ENCODE results near the gene RDX. TPM values are rescaled to one million over a fixed set of nuclear protein-coding genes. Genes with fewer than 3 reads are reported as not detected.

Gene RDX
- total RNA-seq, 1 experiment from 2014 or later, result 132 TPM

DNA sequence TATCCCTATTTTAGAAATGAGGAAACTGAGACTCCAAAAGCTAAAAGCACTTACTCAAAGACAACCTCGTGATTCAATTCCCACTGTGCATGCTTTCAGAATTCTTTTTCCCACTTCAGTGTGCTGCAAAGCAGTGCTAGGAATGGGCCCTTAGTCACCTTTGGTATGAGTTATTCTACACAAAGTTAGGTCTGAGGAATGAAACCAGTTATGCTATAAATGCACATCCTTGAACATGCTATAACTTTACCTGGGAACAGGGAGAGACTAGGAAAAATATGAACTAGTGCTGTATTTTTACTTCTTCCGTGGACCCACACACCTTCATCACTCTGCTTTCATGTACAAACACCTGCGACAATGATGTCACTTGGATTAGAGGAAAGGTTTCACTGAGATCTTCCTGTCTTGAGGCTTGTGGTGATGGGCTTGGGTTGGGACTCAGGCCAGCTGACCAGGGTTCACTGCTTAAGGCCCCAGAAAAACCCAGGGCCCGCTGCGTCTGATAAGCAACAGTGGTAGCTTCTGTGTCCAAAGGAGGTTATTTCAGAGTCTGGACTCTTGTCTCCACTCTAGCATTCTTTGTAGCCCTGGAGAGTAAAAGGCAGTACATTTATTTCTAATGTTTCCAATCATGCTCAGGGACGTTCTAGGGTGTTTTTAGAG lies 121.6 kb downstream of the RDX start:
- H3K4me3 Mint-ChIP-seq (ENCODE audit: unreplicated experiment), result no peak overlapping the region
- ChIA-PET CTCF (interaction anchor here (0.6 to 1.5 kb wide), 4 partner anchors 9 to 81 kb away, joined by 3 to 5 read pairs (median 4); no protein-coding TSS in a partner anchor), POLR2A (interaction anchor here (1.0 to 3.3 kb wide), 3 partner anchors 10 to 231 kb away, joined by 3 to 17 read pairs (median 5); no protein-coding TSS in a partner anchor)
- H3K27ac Mint-ChIP-seq (ENCODE audit: low read depth, unreplicated experiment), result peak overlapping the region; percentile 83
- H3K27me3 Mint-ChIP-seq (ENCODE audit: insufficient read depth, unreplicated experiment), result no peaks in the 10 kb centered on the region
- TF ChIP-seq, protein P1, sequence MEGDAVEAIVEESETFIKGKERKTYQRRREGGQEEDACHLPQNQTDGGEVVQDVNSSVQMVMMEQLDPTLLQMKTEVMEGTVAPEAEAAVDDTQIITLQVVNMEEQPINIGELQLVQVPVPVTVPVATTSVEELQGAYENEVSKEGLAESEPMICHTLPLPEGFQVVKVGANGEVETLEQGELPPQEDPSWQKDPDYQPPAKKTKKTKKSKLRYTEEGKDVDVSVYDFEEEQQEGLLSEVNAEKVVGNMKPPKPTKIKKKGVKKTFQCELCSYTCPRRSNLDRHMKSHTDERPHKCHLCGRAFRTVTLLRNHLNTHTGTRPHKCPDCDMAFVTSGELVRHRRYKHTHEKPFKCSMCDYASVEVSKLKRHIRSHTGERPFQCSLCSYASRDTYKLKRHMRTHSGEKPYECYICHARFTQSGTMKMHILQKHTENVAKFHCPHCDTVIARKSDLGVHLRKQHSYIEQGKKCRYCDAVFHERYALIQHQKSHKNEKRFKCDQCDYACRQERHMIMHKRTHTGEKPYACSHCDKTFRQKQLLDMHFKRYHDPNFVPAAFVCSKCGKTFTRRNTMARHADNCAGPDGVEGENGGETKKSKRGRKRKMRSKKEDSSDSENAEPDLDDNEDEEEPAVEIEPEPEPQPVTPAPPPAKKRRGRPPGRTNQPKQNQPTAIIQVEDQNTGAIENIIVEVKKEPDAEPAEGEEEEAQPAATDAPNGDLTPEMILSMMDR (IDR thresholded peaks at IDR 0.05; ENCODE audit: unreplicated experiment), result no peak
- H3K9me3 Mint-ChIP-seq (ENCODE audit: unreplicated experiment), result no peaks in the 10 kb centered on the region
- BruUV-seq (replicated peaks), result TSS peak; percentile 8
- DNase-seq (ENCODE audit: unreplicated experiment), result no peak
- H3K4me1 Mint-ChIP-seq (ENCODE audit: insufficient read depth, unreplicated experiment), result peaks cover 12% of the 10 kb centered on the region
- intact Hi-C loops (cut with micrococcal nuclease), result no loop called here
- peaks cover 37% of the 10 kb centered on the region for H3K36me3 Mint-ChIP-seq (ENCODE audit: insufficient read depth, unreplicated experiment)

- H3K27me3 Mint-ChIP-seq (ENCODE audit: insufficient read depth, unreplicated experiment), result no peaks in the 10 kb centered on the region
- H3K9me3 Mint-ChIP-seq (ENCODE audit: unreplicated experiment), result no peaks in the 10 kb centered on the region
- peak; percentile 51 for DNase-seq (ENCODE audit: unreplicated experiment)
- intact Hi-C loops (cut with micrococcal nuclease), result no loop called here
- peak overlapping the region; percentile 83 for H3K27ac Mint-ChIP-seq (ENCODE audit: low read depth, unreplicated experiment)
- H3K4me3 Mint-ChIP-seq (ENCODE audit: unreplicated experiment), result no peak overlapping the region
- ChIA-PET CTCF (interaction anchor here (0.7 to 1.6 kb wide), 2 partner anchors 119 to 235 kb away, joined by 3 read pairs; no protein-coding TSS in a partner anchor), POLR2A (interaction anchor here (0.7 to 3.3 kb wide), 3 partner anchors 11 to 79 kb away, joined by 4 to 17 read pairs (median 4); no protein-coding TSS in a partner anchor)
- BruUV-seq (replicated peaks), result no TSS peak
- TF ChIP-seq, protein P1 (IDR thresholded peaks at IDR 0.05; ENCODE audit: unreplicated experiment), result peak; percentile 64
- peaks cover 12% of the 10 kb centered on the region for H3K4me1 Mint-ChIP-seq (ENCODE audit: insufficient read depth, unreplicated experiment)
- H3K36me3 Mint-ChIP-seq (ENCODE audit: insufficient read depth, unreplicated experiment), result peaks cover 44% of the 10 kb centered on the region
Measured at GRCh38 chr11:110173811-110174644, 122.4 kb downstream of the RDX start.

GRCh38 chr11:110172468-110173065 lies 123.8 kb downstream of the RDX start:
- CTCF ChIA-PET, result interaction anchor here (0.6 to 1.6 kb wide), 3 partner anchors 10 to 233 kb away, joined by 3 to 4 read pairs (median 3); no protein-coding TSS in a partner anchor
- intact Hi-C loops (cut with micrococcal nuclease), result no loop called here

More at GRCh38 chr11:110172468-110173065, 123.8 kb downstream of the RDX start:
- TF ChIP-seq, protein P1 (IDR thresholded peaks at IDR 0.05; ENCODE audit: unreplicated experiment), result no peak
- H3K4me1 Mint-ChIP-seq (ENCODE audit: insufficient read depth, unreplicated experiment), result peaks cover 7% of the 10 kb centered on the region
- no peak overlapping the region for H3K27ac Mint-ChIP-seq (ENCODE audit: low read depth, unreplicated experiment)
- H3K36me3 Mint-ChIP-seq (ENCODE audit: insufficient read depth, unreplicated experiment), result peaks cover 38% of the 10 kb centered on the region
- DNase-seq (ENCODE audit: unreplicated experiment), result no peak
- H3K27me3 Mint-ChIP-seq (ENCODE audit: insufficient read depth, unreplicated experiment), result no peaks in the 10 kb centered on the region
- POLR2A ChIA-PET, result interaction anchor here (1.0 kb wide), 1 partner anchor 11 kb away, joined by 3 read pairs; no protein-coding TSS in a partner anchor
- no peak overlapping the region for H3K4me3 Mint-ChIP-seq (ENCODE audit: unreplicated experiment)
- no TSS peak for BruUV-seq (replicated peaks)
- H3K9me3 Mint-ChIP-seq (ENCODE audit: unreplicated experiment), result no peaks in the 10 kb centered on the region
